Esophagus muscularis mucosa (tissue), 4 donors: ENCODE measurements around the gene NTN5.
"Not testable (repeated sequence)": the region's sequence is repeated elsewhere in the genome, so short reads cannot be mapped to it uniquely, and the experiment has no call there.

Source experiments
- EP300 ChIP-seq: sonication (generic); formaldehyde crosslinking; IDR thresholded peaks from one replicate; pipeline ENCODE4 v1.6.1; 2017; ENCODE audit warnings: antibody characterized with exemption
- POLR2A ChIP-seq: fragments of 450-650 bp; IDR thresholded peaks from one replicate; pipeline ENCODE4 v1.6.1; 2017; ENCODE audit warnings: antibody characterized with exemption, moderate library complexity, mild to moderate bottlenecking, low read depth
- POLR2AphosphoS5 ChIP-seq, 2 donors: sonication (generic); formaldehyde crosslinking; IDR thresholded peaks; one replicate each; pipeline ENCODE4 v1.6.1; 2017; ENCODE audit warnings: antibody characterized with exemption in 2 of 2
- TF ChIP-seq, protein P1 (sequence below), 3 experiments: fragments of 200-600 bp in 2 of 3; fragments of 450-650 bp in 1 of 3; sonication (generic) in 2 of 3; IDR thresholded peaks; one replicate each; pipeline ENCODE4 v1.5.1; 2017 to 2019; ENCODE audit warnings: antibody characterized with exemption in 3 of 3, mild to moderate bottlenecking in 2 of 3, moderate library complexity in 1 of 3

DNA sequence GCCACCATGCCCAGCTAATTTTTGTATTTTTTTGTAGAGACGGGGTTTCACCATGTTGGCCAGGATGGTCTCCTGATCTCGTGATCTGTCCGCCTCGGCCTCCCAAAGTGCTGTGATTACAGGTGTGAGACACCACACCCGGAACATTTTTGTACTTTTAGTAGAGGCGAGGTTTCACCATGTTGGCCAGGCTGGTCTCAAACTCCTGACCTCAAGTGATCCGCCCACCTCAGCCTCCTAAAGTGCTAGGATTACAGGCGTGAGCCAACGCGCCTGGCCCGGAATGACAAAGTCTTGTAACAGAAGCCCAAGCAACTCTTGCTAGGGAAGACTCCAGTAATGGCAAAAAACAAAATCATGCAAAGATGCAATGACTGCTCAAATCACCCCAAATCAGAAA, 40.5 kb downstream of the NTN5 start:
- TF ChIP-seq, protein P1, sequence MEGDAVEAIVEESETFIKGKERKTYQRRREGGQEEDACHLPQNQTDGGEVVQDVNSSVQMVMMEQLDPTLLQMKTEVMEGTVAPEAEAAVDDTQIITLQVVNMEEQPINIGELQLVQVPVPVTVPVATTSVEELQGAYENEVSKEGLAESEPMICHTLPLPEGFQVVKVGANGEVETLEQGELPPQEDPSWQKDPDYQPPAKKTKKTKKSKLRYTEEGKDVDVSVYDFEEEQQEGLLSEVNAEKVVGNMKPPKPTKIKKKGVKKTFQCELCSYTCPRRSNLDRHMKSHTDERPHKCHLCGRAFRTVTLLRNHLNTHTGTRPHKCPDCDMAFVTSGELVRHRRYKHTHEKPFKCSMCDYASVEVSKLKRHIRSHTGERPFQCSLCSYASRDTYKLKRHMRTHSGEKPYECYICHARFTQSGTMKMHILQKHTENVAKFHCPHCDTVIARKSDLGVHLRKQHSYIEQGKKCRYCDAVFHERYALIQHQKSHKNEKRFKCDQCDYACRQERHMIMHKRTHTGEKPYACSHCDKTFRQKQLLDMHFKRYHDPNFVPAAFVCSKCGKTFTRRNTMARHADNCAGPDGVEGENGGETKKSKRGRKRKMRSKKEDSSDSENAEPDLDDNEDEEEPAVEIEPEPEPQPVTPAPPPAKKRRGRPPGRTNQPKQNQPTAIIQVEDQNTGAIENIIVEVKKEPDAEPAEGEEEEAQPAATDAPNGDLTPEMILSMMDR (IDR thresholded peaks at IDR 0.05) = not testable (repeated sequence)
- TF ChIP-seq POLR2AphosphoS5 (IDR thresholded peaks at IDR 0.05); POLR2A; EP300: not testable (repeated sequence)
